DND-41 (cell line): ENCODE data around the gene BRINP3.

Experiments
- ATAC-seq: fragments of 200-7000 bp; cut with Tn5 transposase; 3 replicates; pipeline ENCODE4 v1.9.1; 2021; ENCODE audit warnings: low read depth; ENCODE audit not compliant: insufficient read depth
- DNase-seq: peaks from one replicate; pipeline ENCODE4 v3.0.0-alpha.2; 2020
- H2AFZ ChIP-seq: 2 replicates; pipeline ENCODE4 v1.6.0; 2012; ENCODE audit warnings: low read depth, low read length
- H3K27ac ChIP-seq: 2 replicates; pipeline ENCODE4 v1.5.1; 2012; ENCODE audit warnings: low read length, inconsistent platforms
- H3K27me3 ChIP-seq: fragments of 200-600 bp; sonication (generic); 2 replicates; pipeline ENCODE4 v1.6.0; 2012; ENCODE audit warnings: low read length, mild to moderate bottlenecking, inconsistent platforms; ENCODE audit not compliant: insufficient read depth, poor library complexity
- H3K36me3 ChIP-seq: 2 replicates; pipeline ENCODE4 v1.5.1; 2012; ENCODE audit warnings: low read length, inconsistent platforms; ENCODE audit not compliant: insufficient read depth
- H3K4me1 ChIP-seq: 2 replicates; pipeline ENCODE4 v1.5.1; 2012; ENCODE audit warnings: mild to moderate bottlenecking, low read length; ENCODE audit not compliant: insufficient read depth
- H3K4me2 ChIP-seq: 2 replicates; pipeline ENCODE4 v1.6.0; 2012; ENCODE audit warnings: mild to moderate bottlenecking, moderate library complexity, low read length, inconsistent platforms; ENCODE audit not compliant: insufficient read depth
- H3K4me3 ChIP-seq, 2 experiments: fragments of 200-600 bp in 1 of 2; shearing (Covaris generic) in 1 of 2; 2 replicates each; pipeline ENCODE4 v1.5.1; 2012 to 2016; ENCODE audit warnings: inconsistent platforms in 2 of 2, low read length in 2 of 2, mild to moderate bottlenecking in 2 of 2, low read depth in 1 of 2, moderate library complexity in 1 of 2
- H3K79me2 ChIP-seq: 2 replicates; pipeline ENCODE4 v1.6.0; 2012; ENCODE audit warnings: low read length, inconsistent platforms; ENCODE audit not compliant: insufficient read depth
- H3K9ac ChIP-seq: 2 replicates; pipeline ENCODE4 v1.6.0; 2012; ENCODE audit warnings: low read depth, mild to moderate bottlenecking, inconsistent platforms, low read length, moderate library complexity
- H3K9me3 ChIP-seq: 2 replicates; pipeline ENCODE4 v1.5.1; 2012; ENCODE audit warnings: low read length, moderate library complexity, mild to moderate bottlenecking, inconsistent platforms; ENCODE audit not compliant: insufficient read depth, severe bottlenecking
- H4K20me1 ChIP-seq: 2 replicates; pipeline ENCODE4 v1.6.0; 2012; ENCODE audit warnings: low read length; ENCODE audit not compliant: insufficient read depth
- EZH2 ChIP-seq: IDR thresholded peaks from 3 replicates; pipeline ENCODE4 v1.6.1; 2012; ENCODE audit warnings: borderline replicate concordance, low read depth, mild to moderate bottlenecking, moderate library complexity, low read length, inconsistent platforms; ENCODE audit not compliant: severe bottlenecking
- TF ChIP-seq, protein P1 (sequence below): IDR thresholded peaks from 2 replicates; pipeline ENCODE4 v1.5.1; 2012; ENCODE audit warnings: borderline replicate concordance, low read length, moderate library complexity, mild to moderate bottlenecking; ENCODE audit not compliant: poor library complexity, severe bottlenecking; ENCODE audit errors: extremely low read depth

BRINP3 gene

DNA sequence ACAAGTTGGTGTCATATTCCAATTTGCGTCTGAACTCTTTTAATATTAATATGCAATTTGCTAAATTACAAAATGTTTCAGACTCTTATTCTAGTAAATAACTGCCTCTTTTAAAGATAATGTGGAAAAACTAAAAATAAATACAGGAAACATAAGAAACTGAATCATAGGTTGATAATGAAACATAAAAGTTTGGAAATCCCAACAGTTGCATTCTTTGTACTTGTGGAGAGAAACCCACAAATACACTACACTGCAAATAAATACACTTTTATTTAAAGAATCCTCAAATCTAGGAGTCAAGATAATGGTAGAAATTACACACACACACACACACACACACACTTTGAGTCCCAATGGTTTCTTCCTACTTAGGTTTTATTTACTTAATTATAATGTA, 5.2 kb downstream of the BRINP3 start:
- no peak overlapping the region for H3K4me2 ChIP-seq
- TF ChIP-seq, protein P1, sequence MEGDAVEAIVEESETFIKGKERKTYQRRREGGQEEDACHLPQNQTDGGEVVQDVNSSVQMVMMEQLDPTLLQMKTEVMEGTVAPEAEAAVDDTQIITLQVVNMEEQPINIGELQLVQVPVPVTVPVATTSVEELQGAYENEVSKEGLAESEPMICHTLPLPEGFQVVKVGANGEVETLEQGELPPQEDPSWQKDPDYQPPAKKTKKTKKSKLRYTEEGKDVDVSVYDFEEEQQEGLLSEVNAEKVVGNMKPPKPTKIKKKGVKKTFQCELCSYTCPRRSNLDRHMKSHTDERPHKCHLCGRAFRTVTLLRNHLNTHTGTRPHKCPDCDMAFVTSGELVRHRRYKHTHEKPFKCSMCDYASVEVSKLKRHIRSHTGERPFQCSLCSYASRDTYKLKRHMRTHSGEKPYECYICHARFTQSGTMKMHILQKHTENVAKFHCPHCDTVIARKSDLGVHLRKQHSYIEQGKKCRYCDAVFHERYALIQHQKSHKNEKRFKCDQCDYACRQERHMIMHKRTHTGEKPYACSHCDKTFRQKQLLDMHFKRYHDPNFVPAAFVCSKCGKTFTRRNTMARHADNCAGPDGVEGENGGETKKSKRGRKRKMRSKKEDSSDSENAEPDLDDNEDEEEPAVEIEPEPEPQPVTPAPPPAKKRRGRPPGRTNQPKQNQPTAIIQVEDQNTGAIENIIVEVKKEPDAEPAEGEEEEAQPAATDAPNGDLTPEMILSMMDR, result no peak
- TF ChIP-seq EZH2, result no peak
- H3K79me2 ChIP-seq, result no peaks in the 10 kb centered on the region
- H3K9me3 ChIP-seq, result no peaks in the 10 kb centered on the region
- no peak overlapping the region for H3K9ac ChIP-seq
- H3K4me1 ChIP-seq, result no peaks in the 10 kb centered on the region
- H3K4me3 ChIP-seq, result no peak overlapping the region
- ATAC-seq (no peak), DNase-seq (no peak)
- no peak overlapping the region for H3K27ac ChIP-seq
- no peaks in the 10 kb centered on the region for H4K20me1 ChIP-seq
- no peak overlapping the region for H2AFZ ChIP-seq
- H3K27me3 ChIP-seq, result no peaks in the 10 kb centered on the region
- no peaks in the 10 kb centered on the region for H3K36me3 ChIP-seq

- no peak for TF ChIP-seq EZH2
- TF ChIP-seq, protein P1, result no peak
- H3K27me3 ChIP-seq, result no peaks in the 10 kb centered on the region
Measured at GRCh38 chr1:190472042-190472441, 5.6 kb downstream of the BRINP3 start.

GRCh38 chr1:190464690-190465089, 13.0 kb downstream of the BRINP3 start:
- ATAC-seq, result no peak
- no peak for DNase-seq
- no peaks in the 10 kb centered on the region for H3K79me2 ChIP-seq

More at GRCh38 chr1:190472042-190472441, 5.6 kb downstream of the BRINP3 start:
- H3K36me3 ChIP-seq, result no peaks in the 10 kb centered on the region
- H2AFZ ChIP-seq, result no peak overlapping the region
- H3K4me3 ChIP-seq, result no peak overlapping the region
- no peaks in the 10 kb centered on the region for H3K4me1 ChIP-seq
- no peaks in the 10 kb centered on the region for H3K9me3 ChIP-seq
- H3K4me2 ChIP-seq, result no peak overlapping the region
- no peaks in the 10 kb centered on the region for H4K20me1 ChIP-seq
- H3K9ac ChIP-seq, result no peak overlapping the region
- no peak overlapping the region for H3K27ac ChIP-seq
- ATAC-seq (no peak), DNase-seq (no peak)
- no peaks in the 10 kb centered on the region for H3K79me2 ChIP-seq

More at GRCh38 chr1:190464690-190465089, 13.0 kb downstream of the BRINP3 start:
- Histone ChIP-seq H3K36me3 (no peaks in the 10 kb centered on the region), H3K27me3 (no peaks in the 10 kb centered on the region), H4K20me1 (no peaks in the 10 kb centered on the region), H2AFZ (no peak overlapping the region), H3K4me2 (no peak overlapping the region), H3K4me3 (no peak overlapping the region), H3K9ac (no peak overlapping the region), H3K27ac (no peak overlapping the region), H3K4me1 (no peaks in the 10 kb centered on the region), H3K9me3 (no peaks in the 10 kb centered on the region)
- no peak for TF ChIP-seq EZH2
- TF ChIP-seq, protein P1, result no peak
